HG03139 (cell line): ENCODE data around the gene CDH13.

Experiments
- ATAC-seq: cut with Tn5 transposase; IDR thresholded peaks from one replicate; pipeline ENCODE4 v1.9.1; 2021; ENCODE audit not compliant: unreplicated experiment

CDH13 gene

GRCh38 chr16:83102336-83102735, 475.6 kb downstream of the CDH13 start:
- no peak for ATAC-seq

DNA sequence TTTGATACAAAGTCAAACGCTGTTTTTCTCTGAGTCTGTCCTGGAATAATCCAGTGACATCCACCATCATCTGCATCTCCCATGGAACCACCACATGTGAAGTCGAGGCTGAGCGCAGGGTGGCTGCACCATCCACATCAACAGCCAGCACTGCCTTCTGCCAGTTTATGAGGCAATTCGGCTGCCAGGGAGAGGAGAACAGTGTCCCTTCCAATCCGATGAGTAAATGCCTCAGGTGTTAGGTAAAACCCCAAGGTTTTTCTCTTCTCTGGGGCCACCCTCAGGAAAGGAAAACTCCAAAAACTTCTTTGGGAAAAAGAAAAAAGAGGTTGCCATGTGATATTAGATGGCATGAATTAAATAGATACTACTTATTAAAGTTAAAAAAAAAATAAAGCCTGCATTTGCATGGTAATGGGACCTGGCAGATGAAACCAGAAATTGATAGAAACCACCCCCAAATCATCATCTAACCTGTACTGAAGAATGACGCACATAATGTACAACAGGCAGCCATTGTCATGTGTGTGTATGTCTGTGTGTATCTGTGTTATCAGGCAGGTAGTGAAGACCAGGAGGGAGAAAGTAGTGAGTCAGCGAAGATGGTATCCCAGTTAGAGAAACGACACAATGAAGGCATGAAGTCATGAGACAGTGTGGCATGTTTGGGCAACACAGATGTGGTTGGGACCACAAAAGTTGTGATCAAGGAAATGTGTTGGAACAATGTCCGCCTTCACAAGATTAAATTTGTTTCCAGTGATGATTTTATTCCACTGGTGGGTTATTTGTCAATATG, 478.7 kb downstream of the CDH13 start:
- ATAC-seq = no peak

GRCh38 chr16:83109490-83110125, 482.8 kb downstream of the CDH13 start:
- ATAC-seq = no peak

DNA sequence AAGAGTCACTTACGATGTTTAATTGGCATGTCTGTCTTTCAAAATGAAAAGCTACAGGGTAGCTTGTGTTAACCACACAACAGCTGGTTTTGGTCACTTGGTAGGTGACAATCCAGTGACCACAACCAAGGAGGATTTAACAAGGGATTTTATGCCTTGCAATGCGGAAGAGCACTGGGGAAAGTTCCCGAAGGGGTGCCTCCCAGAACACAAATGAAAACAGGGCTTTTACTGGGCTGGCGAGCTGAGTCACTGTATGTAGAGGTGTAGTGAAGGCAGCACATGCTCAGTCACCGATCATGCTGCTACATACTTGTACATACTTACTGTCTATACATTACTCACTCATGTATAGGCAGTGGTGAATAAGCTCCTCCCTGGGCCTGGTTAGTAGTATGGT, 483.5 kb downstream of the CDH13 start:
- no peak for ATAC-seq

DNA sequence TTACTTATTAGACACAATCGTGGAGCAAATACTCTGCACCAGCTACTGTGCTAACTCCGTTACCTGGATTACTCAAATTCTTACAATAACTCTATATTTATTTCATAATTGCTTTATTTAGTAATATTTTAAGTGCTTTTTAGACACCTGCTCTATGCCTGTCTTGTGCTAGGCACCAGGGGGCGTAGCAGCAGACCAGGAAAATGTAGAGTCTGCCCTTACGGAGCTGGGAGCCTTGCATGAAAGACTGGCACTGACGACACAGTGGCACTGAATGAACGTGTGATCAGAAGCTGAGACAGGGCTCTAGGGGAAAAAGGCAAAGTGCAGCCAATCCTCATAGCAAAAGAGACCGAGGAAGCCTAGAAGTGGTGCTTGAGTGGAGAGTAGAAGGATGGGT, 486.5 kb downstream of the CDH13 start:
- ATAC-seq = no peak

DNA sequence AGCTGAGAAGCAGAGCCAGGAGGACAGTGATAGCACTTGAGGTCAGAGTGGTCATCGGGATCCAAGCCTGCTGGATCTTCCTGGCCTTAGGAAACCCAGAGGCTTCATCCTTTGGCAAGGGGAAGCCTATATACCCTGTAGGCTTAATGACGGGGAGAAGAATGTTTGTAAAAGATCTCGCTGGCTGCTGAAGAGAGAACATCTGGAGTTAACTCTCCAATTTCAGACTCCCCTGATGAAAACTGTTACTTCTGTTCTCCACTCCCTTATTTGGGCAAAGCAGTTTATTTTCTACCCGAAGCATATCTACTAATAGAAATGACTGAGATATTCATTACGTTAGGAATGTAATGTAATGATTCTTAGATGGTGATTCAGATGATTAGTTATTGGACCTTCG, 487.0 kb downstream of the CDH13 start:
- no peak for ATAC-seq

DNA sequence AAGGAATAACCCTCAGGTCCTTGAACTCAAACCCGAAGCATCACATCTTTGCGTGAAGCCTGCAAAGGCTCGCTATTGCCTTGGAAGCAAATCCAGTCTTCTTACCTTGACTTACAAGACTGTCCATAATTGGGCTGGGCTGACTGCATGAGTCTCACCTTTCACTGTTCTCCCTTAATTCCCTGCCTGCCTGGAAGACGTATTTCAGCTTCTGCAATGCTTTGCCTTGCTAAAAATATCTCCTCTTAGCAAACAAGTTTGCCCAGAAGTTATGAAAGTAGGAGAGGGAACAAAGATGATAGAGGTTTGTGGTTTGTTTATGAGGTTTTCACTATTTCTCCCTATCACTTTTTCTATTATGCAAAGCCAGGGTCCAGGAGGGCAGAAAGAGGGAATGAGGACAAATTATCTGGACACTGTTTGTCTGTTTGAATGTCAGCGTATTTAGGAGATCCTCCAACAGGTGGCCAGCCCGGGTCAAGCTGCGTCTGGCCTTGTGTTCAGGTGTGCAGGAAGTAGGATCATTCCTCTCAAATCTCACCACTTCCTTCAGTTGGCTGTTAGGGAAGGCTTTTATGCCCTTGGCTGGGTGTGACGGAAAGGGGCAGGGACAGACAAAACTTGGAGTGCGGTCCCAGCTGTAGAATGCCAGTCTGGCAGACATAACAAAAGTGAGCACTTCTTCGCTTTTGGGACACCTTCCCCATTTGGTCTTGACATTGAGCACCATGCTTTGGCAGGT, 488.9 kb downstream of the CDH13 start:
- ATAC-seq = no peak

DNA sequence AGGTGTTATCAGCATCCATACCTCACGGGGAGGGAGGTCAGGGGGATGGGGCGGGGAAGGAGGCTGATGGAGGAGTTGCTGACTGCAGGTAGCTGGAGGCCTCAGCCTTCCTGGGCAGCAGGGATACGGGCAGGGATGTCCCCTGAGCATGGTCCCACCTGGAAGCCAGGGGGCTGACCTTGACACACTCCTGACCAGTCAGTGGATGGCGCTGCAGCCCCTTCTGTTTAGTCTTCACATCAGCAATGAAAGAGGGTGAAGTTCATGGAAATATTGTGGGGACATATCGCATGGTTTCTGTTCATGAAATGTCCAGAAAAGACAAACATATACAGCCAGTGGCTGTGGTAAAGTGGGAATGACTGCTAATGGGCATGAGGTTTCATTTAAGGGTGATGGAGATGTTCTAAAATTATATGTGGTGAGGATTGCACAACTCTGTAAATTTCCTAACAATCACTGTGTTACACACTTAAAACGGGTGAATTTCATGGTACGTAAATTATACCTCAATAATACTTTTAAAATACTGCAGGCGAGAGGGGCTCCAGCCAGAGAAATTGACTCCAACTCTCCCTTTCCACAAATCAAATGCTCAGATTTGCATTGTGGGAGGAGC, 489.6 kb downstream of the CDH13 start:
- no peak for ATAC-seq

DNA sequence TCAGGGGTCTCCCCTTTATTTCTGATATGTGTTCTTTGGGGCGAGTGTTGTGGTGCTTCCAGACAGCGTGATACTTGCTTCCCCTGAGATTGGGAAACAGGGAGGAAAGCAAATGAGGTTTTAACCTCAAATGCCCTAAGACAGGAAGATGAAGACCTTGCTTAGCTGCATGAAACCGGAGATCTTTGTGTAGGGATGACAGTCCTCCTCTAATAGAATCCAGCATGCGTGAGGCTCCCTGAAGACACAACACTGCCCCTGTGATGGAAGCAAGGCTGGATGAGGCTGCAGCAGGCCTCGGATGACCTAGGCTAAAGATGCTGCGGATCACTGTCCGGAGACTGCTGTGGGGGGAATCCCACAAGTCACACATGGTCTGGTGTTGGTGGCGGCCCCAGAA, 491.0 kb downstream of the CDH13 start:
- no peak for ATAC-seq

GRCh38 chr16:83118365-83118764, 491.6 kb downstream of the CDH13 start:
- no peak for ATAC-seq

- no peak for ATAC-seq
Measured at GRCh38 chr16:83125999-83126568, 499.3 kb downstream of the CDH13 start.

GRCh38 chr16:83128041-83128440, 501.3 kb downstream of the CDH13 start:
- no peak for ATAC-seq

DNA sequence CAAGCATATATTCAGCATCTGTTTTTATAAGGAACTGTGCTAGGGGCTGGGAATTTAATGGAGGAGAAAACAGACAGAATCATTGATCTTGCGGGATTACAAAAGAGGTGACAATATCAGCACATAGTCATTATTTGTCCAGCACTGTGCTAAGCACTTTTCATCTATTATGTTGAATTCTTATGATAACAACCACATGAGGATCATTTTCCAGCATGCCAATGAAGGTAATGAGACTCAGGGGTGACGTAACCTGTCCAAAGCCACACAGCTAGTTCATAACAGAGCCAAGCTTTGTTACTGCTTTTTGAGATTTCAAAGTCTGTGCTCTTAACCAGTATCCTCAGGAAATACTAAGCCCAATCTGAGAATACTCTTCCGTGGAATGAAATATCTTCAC, 503.3 kb downstream of the CDH13 start:
- no peak for ATAC-seq

- ATAC-seq = no peak
Measured at GRCh38 chr16:83134638-83135037, 507.9 kb downstream of the CDH13 start.

DNA sequence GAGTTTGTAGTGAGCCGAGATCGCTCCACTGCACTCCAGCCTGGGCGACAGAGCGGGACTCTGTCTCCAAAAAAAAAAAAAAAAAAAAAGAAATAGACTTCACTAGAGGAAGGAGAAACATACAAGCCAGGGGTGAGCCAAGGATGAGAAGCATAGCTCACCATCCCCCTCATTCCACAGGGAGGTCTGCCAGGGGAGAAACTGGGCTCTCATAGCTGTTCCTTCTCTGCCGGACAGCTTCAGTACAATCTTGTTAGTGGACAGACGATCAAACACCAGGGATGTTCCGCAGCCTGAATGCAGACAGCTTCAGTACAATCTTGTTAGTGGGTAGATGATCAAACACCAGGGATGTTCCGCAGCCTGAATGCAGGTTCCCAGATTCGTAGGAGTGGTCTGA, 509.6 kb downstream of the CDH13 start:
- no peak for ATAC-seq

DNA sequence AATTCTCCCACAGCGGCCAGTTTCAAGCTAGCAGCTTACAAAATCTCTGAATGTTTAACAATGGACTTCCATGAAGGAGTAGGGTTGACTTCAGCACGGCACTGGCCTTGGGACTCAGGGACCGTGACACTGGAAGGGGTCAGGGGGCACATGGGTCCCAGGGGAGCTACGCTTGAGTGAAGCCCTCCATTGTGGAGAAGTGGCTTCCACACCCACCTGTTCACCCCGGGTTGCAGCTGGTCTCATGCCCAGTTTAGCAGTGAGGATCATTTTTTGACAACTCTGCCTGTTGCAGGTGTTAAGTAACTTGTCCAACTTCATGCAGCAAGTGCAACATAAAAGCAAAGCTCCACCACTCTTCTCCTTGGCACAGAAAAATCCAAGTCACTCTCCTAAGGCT, 510.2 kb downstream of the CDH13 start:
- ATAC-seq = no peak

GRCh38 chr16:83137326-83137781, 510.6 kb downstream of the CDH13 start:
- no peak for ATAC-seq

GRCh38 chr16:83137894-83138293, 511.1 kb downstream of the CDH13 start:
- no peak for ATAC-seq

DNA sequence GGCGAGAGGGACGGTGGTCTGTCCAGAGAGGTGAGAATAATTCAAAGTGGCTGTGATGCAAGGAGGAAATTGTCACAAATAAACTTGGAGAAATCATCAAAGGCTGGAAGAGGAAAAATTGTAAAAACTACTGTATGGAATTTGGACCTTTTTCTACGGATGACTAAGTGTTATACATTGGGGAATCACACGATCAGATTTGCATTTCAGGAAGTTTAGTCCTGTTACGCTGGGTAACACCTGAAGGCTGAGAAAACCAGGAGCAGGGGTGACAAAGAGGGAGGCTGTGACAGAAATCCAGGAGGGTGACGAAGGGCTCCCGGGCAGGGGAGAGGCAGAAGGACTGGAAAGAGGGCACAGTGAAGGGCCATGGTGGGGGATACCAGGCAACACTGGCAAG, 511.7 kb downstream of the CDH13 start:
- ATAC-seq = no peak

DNA sequence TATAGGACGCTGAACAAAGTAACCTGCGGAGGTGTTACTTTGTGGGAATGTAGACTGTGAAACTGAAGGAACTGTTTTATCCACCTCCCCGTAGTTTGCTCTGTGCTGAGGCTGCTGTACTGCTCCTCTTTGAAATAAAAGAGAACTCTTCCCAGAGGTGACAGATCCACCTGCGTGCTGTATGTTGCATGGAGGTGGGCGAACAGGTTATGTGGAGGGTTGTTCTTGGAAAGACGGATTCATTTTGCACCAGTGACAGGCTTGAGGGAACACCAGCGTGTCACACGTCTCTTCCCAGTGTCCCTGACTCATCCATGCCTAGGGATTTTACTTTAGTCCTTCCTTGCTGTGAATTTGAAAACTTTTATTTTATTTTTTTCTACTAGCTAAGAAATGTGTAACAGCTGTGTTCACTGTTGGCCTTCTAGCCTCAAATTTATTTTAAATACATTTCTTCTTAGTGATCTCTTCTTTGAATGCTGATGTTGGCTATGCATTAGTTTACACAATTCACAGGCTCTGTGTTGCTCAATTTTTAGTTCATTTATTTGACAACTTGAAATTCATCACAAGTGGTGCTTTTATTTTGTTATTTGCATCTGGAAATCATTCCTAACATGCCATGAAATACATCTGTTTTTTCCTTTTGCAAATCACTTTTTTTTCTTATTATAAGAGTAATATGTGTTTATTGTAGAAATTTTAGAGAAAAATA, 512.4 kb downstream of the CDH13 start:
- ATAC-seq = no peak

DNA sequence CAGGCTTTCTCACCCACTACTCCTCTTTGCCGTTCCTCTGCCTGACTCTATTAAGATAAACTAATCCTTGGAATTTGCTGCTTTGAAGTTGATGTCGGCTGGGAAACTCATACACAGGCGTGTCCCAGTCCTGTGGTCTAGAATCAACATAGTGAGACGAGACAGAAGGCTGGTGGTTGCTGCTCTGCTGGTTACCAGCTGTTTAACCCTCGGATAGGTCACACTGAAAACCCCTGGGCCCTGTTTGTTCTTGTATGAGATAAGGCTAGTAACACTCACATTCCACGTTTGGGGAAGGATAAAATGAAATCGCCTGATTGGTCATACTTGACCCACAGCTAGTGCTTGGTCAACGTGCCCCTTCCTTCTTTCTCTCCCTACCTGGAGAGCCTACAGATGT, 517.0 kb downstream of the CDH13 start:
- ATAC-seq = no peak
